Middle frontal gyrus (tissue), 1 donor: ENCODE results near the gene MAPK4.

ENCODE experiments used
- DNase-seq: peaks from one replicate; pipeline ENCODE4 v3.0.0-alpha.2; 2015; ENCODE audit warnings: low spot score; ENCODE audit errors: extremely low spot score

The MAPK4 gene

GRCh38 chr18:50653402-50654093 is 93.7 kb downstream of the MAPK4 start:
- DNase-seq, result no peak

DNA sequence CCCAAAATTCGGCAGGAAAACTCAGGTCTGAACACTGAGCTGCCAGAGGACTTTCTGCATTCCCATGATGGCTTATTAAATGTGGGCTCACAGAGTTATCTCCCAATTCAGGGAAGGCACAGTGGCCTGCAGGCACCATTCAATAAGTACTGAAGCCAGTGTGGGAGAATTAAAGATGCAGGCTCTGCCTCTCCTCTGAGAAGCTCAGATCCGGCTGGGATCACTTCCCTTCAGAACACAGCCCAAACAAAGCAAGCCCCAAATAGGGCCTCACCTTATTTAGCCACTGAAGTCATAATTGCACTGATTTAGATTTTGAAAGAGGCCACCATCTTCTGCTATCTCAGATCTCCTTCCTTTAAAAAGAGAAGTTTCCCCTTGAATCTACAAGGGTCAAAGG is 94.3 kb downstream of the MAPK4 start:
- no peak for DNase-seq

- DNase-seq, result no peak
Observed at GRCh38 chr18:50654658-50655550, 95.0 kb downstream of the MAPK4 start.

GRCh38 chr18:50656396-50656795 is 96.5 kb downstream of the MAPK4 start:
- no peak for DNase-seq

GRCh38 chr18:50656841-50657470 is 97.1 kb downstream of the MAPK4 start:
- DNase-seq, result no peak

- no peak for DNase-seq
Observed at GRCh38 chr18:50658601-50659000, 98.7 kb downstream of the MAPK4 start.

DNA sequence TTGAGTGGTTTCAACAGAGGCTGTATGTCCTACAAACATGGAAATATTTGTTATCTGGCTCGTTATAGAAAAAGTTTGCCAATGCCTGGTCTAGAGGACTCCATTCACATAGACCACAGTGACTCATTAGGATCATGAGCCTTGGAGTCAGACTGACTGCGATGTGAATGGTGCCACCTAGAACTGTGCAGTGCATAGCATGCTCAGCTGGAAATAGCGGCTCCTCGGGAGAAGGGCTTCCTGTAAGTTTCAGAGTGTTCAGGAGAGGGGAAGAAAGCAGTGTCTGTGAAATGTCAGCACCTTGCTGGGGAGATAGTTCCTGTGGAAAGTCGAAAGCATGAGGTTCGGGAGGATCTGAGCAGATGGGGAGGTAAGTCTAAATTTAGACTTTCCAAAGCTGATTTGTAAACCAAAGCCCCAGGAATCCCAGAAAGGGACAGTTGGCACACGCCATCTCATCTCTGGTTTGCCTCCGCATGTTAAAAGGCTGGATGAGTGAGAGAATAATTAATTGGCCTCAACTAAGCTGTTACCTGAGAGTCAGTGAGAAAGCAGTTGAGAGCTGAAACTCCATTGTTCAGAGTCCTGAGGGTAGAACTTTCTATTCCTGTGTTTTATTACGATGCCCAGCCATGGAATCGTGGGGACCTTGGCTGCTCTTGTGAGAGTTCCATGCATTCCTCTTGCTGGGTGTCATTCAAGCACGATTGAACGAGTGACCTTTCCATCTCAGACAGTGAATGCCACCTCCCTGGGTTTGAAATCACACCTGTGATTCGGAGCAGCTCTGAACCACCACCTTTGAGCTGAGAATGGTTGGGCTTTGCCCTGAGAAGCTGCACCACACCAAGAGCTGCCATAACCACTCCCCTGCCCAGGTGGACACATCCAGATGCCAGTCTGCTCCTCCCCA is 99.5 kb downstream of the MAPK4 start:
- DNase-seq, result no peak

GRCh38 chr18:50661013-50661412 is 101.1 kb downstream of the MAPK4 start:
- DNase-seq, result no peak

DNA sequence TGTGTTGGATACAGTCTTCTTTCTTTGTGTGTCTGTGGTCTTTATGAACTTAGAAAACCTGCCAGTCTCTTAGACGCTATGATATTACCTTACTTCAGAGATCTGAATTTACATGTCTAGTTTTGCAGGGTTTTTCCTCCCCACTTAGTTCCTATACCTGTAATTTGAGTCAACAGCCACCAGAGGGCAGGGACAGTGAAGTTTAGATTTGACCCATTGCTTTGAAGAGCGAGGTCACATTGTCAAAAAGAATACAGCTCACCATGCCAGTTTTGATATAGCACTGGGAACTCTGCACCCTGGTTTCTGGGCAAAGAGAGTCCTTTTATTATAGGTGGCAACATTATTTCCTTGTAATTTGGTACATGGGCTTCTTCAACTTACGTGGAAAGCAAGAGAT is 102.3 kb downstream of the MAPK4 start:
- no peak for DNase-seq

GRCh38 chr18:50662775-50663383 is 103.0 kb downstream of the MAPK4 start:
- no peak for DNase-seq

GRCh38 chr18:50663626-50664441 is 103.9 kb downstream of the MAPK4 start:
- DNase-seq, result no peak

DNA sequence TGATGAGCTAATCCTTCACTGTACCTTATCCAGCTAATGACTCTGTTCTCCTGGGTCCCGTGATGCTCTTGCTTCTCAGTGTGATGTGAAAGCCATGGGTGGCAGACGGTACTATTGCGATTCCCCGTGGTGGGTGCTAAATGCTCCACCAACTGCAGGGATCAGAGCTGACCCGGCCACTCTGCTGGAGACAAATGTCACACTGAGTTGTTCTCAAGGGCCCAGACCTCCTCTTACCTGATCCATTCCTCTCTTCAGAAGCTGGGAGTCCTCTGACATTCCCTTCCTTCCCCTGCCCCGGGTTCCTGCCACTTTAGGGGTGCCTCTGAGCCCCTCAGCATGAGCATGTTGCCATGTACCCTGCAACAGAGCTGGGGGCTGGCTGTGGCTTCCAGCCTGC is 105.1 kb downstream of the MAPK4 start:
- no peak for DNase-seq

GRCh38 chr18:50665519-50665918 is 105.6 kb downstream of the MAPK4 start:
- DNase-seq, result no peak

- DNase-seq, result no peak
Observed at GRCh38 chr18:50666536-50666935, 106.6 kb downstream of the MAPK4 start.

GRCh38 chr18:50671376-50671775 is 111.5 kb downstream of the MAPK4 start:
- no peak for DNase-seq

GRCh38 chr18:50674307-50674980 is 114.6 kb downstream of the MAPK4 start:
- no peak for DNase-seq

DNA sequence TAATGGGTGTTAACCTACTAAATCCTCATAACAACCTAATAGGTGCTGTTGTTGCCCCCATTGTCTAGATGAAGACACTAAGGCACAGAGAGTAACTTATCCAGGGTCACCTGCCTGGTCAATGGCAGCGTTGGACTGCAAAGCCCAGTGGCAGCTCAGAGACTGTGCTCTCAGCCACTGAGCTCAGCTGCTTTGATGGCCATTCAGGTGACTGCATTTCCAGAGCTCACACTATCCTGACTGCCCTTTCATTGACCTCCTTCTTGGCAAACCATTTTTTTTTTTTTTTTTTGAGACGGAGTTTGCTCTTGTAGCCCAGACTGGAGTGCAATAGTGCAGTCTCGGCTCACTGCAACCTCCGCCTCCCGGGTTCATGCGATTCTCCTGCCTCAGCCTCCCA is 115.2 kb downstream of the MAPK4 start:
- DNase-seq, result no peak

DNA sequence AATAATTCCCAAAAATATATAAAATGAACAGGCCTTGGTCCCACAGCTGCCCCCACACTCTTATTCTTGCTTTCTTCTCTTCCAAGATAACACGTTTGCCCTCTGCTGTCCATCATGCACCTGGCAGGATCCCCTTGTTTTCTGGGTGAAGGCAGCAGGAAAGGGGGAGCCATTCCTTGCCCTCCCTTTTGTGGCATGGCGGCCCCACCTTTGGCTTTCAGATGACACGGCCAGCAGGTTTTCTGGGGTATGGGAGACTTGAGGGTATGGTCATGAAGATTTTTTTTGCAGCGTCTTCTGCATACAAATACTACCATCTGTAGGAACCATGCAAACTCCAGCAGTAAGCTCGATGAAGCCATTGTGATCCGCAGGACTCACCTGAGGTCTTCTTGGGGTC is 118.8 kb downstream of the MAPK4 start:
- DNase-seq, result no peak

DNA sequence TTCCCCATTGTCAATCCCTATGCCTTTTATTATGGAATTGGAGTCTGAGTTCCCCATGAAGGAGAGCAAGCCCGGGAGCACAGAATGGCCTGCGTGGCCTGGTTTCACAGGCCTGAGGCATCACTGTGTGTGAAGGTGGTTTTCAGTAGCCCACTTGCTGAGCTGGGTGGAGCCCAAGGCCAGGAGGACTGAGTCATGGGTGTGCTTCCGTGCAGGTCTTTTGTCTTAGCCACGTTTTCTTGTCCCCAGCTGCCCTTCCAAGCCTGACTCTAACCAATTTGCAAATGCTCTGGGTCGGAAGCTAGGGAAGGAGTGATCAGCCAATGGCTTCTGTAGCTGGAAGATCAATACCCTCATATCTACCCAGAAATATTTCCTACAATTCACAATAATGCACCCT is 119.2 kb downstream of the MAPK4 start:
- DNase-seq, result no peak
